Activated CD8-positive, alpha-beta T cell treated with anti-CD3 and anti-CD28 coated beads, Interleukin-2, amount 10 ng/mL, durations not matched to agents 7 days and 5 days (primary cell): ENCODE results near the gene SLFN5. TPM values are rescaled to one million over a fixed set of nuclear protein-coding genes. Genes with fewer than 3 reads are reported as not detected.
"Not testable (repeated sequence)": the region's sequence is repeated elsewhere in the genome, so short reads cannot be mapped to it uniquely, and the experiment has no call there.

Source experiments
- ATAC-seq: fragments of 150-1000 bp; cut with Tn5 transposase; one replicate; pipeline ENCODE4 v1.10.0; 2021; ENCODE audit warnings: moderate library complexity
- CTCF ChIA-PET: fragments of 350-600 bp; sonication (Branson Sonifier 250); formaldehyde crosslinking; loops from one replicate; lab custom pipeline; 2021; ENCODE audit warnings: antibody characterized with exemption; lab: Charles Lee
- POLR2A ChIA-PET: fragments of 350-600 bp; sonication (Branson Sonifier 250); formaldehyde crosslinking; loops from one replicate; lab custom pipeline; 2021; ENCODE audit warnings: antibody characterized with exemption; lab: Charles Lee
- DNase-seq: peaks from one replicate; pipeline ENCODE4 v3.0.0-alpha.2; 2020
- H3K27ac Mint-ChIP-seq: one replicate; pipeline ENCODE4 v1.8.0; 2021; ENCODE audit warnings: mild to moderate bottlenecking, mixed read lengths
- H3K27me3 Mint-ChIP-seq: one replicate; pipeline ENCODE4 v1.8.0; 2021; ENCODE audit warnings: low read depth, mixed read lengths
- H3K36me3 Mint-ChIP-seq: one replicate; pipeline ENCODE4 v1.8.0; 2021; ENCODE audit warnings: low read depth, mixed read lengths
- H3K4me1 Mint-ChIP-seq: one replicate; pipeline ENCODE4 v1.8.0; 2021; ENCODE audit warnings: low read depth, mixed read lengths
- H3K4me3 Mint-ChIP-seq: one replicate; pipeline ENCODE4 v1.8.0; 2021; ENCODE audit warnings: mild to moderate bottlenecking, mixed read lengths
- H3K9me3 Mint-ChIP-seq: one replicate; pipeline ENCODE4 v1.8.0; 2022; ENCODE audit warnings: mixed read lengths; ENCODE audit not compliant: insufficient read depth
- total RNA-seq, 2 experiments: library from RNA; stranded (reverse); gene quantifications; one replicate each; pipeline ENCODE4 v1.2.3, GENCODE V29; 2021

SLFN5 gene
- total RNA-seq, 2 experiments from 2014 or later, result 209 to 212 TPM

- no peak overlapping the region for H3K27ac Mint-ChIP-seq
- peaks cover 11% of the 10 kb centered on the region for H3K36me3 Mint-ChIP-seq
- H3K4me1 Mint-ChIP-seq, result peaks cover 41% of the 10 kb centered on the region
- no peaks in the 10 kb centered on the region for H3K27me3 Mint-ChIP-seq
- DNase-seq, result no peak
- peaks cover 14% of the 10 kb centered on the region for H3K9me3 Mint-ChIP-seq
- ChIA-PET POLR2A (no interaction called here), CTCF (interaction anchor here (1.0 kb wide), 1 partner anchor 21 kb away, joined by 3 read pairs; no protein-coding TSS in a partner anchor)
- no peak overlapping the region for H3K4me3 Mint-ChIP-seq
- ATAC-seq, result no peak
Observed at GRCh38 chr17:35287286-35287811, 44.5 kb downstream of the SLFN5 start.

- no peak for DNase-seq
- H3K27ac Mint-ChIP-seq, result peak overlapping the region; percentile 85
- peaks cover 41% of the 10 kb centered on the region for H3K4me1 Mint-ChIP-seq
- H3K27me3 Mint-ChIP-seq, result peaks cover 2% of the 10 kb centered on the region
- CTCF ChIA-PET, result interaction anchor here (1.0 to 1.3 kb wide), 2 partner anchors 24 to 37 kb away, joined by 3 to 4 read pairs; no protein-coding TSS in a partner anchor
- ATAC-seq, result peak; percentile 60
- H3K9me3 Mint-ChIP-seq, result peaks cover 14% of the 10 kb centered on the region
- H3K36me3 Mint-ChIP-seq, result peaks cover 11% of the 10 kb centered on the region
- H3K4me3 Mint-ChIP-seq, result peak overlapping the region; percentile 73
- POLR2A ChIA-PET, result interaction anchor here (0.5 kb wide), 1 partner anchor 288 kb away, joined by 3 read pairs; no protein-coding TSS in a partner anchor
Observed at GRCh38 chr17:35289222-35289621, 46.4 kb downstream of the SLFN5 start.

- ChIA-PET POLR2A (no interaction called here), CTCF (interaction anchor here (1.3 kb wide), 1 partner anchor 21 kb away, joined by 3 read pairs; no protein-coding TSS in a partner anchor)
- Mint-ChIP-seq H3K4me1 (peaks cover 28% of the 10 kb centered on the region), H3K27me3 (peaks cover 4% of the 10 kb centered on the region), H3K9me3 (peaks cover 24% of the 10 kb centered on the region), H3K36me3 (peaks cover 15% of the 10 kb centered on the region), H3K27ac (no peak overlapping the region), H3K4me3 (no peak overlapping the region)
- DNase-seq (no peak), ATAC-seq (no peak)
Observed at GRCh38 chr17:35291802-35292201, 48.9 kb downstream of the SLFN5 start.

GRCh38 chr17:35293151-35293847 lies 50.4 kb downstream of the SLFN5 start:
- Mint-ChIP-seq H3K27me3 (peaks cover 9% of the 10 kb centered on the region), H3K9me3 (peaks cover 28% of the 10 kb centered on the region), H3K4me1 (peaks cover 19% of the 10 kb centered on the region), H3K27ac (no peak overlapping the region), H3K36me3 (peaks cover 15% of the 10 kb centered on the region), H3K4me3 (no peak overlapping the region)
- no peak for ATAC-seq
- no peak for DNase-seq
- ChIA-PET CTCF (no interaction called here), POLR2A (no interaction called here)

- CTCF ChIA-PET, result no interaction called here
- no peak overlapping the region for H3K27ac Mint-ChIP-seq
Observed at GRCh38 chr17:35294756-35295155, 51.9 kb downstream of the SLFN5 start.

GRCh38 chr17:35295686-35296085 lies 52.8 kb downstream of the SLFN5 start:
- peaks cover 5% of the 10 kb centered on the region for H3K4me1 Mint-ChIP-seq
- ATAC-seq (no peak), DNase-seq (no peak)
- peaks cover 9% of the 10 kb centered on the region for H3K36me3 Mint-ChIP-seq
- peaks cover 10% of the 10 kb centered on the region for H3K27me3 Mint-ChIP-seq
- ChIA-PET CTCF (no interaction called here), POLR2A (no interaction called here)
- H3K4me3 Mint-ChIP-seq, result no peak overlapping the region
- no peak overlapping the region for H3K27ac Mint-ChIP-seq
- H3K9me3 Mint-ChIP-seq, result peaks cover 30% of the 10 kb centered on the region

More at GRCh38 chr17:35294756-35295155, 51.9 kb downstream of the SLFN5 start:
- Mint-ChIP-seq H3K9me3 (peaks cover 25% of the 10 kb centered on the region), H3K36me3 (peaks cover 9% of the 10 kb centered on the region), H3K27me3 (peaks cover 10% of the 10 kb centered on the region), H3K4me1 (peaks cover 10% of the 10 kb centered on the region), H3K4me3 (no peak overlapping the region)
- DNase-seq (no peak), ATAC-seq (no peak)
- POLR2A ChIA-PET, result no interaction called here

GRCh38 chr17:35297666-35298065 lies 54.8 kb downstream of the SLFN5 start:
- Mint-ChIP-seq H3K36me3 (peaks cover 14% of the 10 kb centered on the region), H3K4me1 (peaks cover 5% of the 10 kb centered on the region), H3K27ac (no peak overlapping the region), H3K27me3 (peaks cover 10% of the 10 kb centered on the region), H3K9me3 (peaks cover 41% of the 10 kb centered on the region), H3K4me3 (no peak overlapping the region)
- ChIA-PET POLR2A (no interaction called here), CTCF (interaction anchor here (4.5 kb wide), 1 partner anchor 15 kb away, joined by 24 read pairs; no protein-coding TSS in a partner anchor)
- ATAC-seq (no peak), DNase-seq (no peak)

- DNase-seq, result no peak
- Mint-ChIP-seq H3K36me3 (peaks cover 15% of the 10 kb centered on the region), H3K4me3 (no peak overlapping the region), H3K27me3 (peaks cover 10% of the 10 kb centered on the region), H3K4me1 (peaks cover 5% of the 10 kb centered on the region), H3K9me3 (peaks cover 44% of the 10 kb centered on the region), H3K27ac (no peak overlapping the region)
- no peak for ATAC-seq
- ChIA-PET CTCF (interaction anchor here (1.5 to 4.5 kb wide), 2 partner anchors 10 to 14 kb away, joined by 6 to 24 read pairs; no protein-coding TSS in a partner anchor), POLR2A (no interaction called here)
Observed at GRCh38 chr17:35298639-35299038, 55.8 kb downstream of the SLFN5 start.

GRCh38 chr17:35299135-35299534 lies 56.3 kb downstream of the SLFN5 start:
- CTCF ChIA-PET, result interaction anchor here (1.5 to 4.5 kb wide), 2 partner anchors 9 to 14 kb away, joined by 6 to 24 read pairs; no protein-coding TSS in a partner anchor

GRCh38 chr17:35309345-35309744 lies 66.5 kb downstream of the SLFN5 start:
- POLR2A ChIA-PET, DNase-seq, ATAC-seq, H3K27me3 Mint-ChIP-seq, H3K27ac Mint-ChIP-seq, H3K4me3 Mint-ChIP-seq: not testable (repeated sequence)
- Mint-ChIP-seq H3K36me3 (peaks cover 12% of the 10 kb centered on the region), H3K9me3 (peaks cover 14% of the 10 kb centered on the region), H3K4me1 (peaks cover 25% of the 10 kb centered on the region)
- CTCF ChIA-PET, result interaction anchor here (0.6 to 5.1 kb wide), 3 partner anchors 11 to 246 kb away, joined by 3 to 96 read pairs (median 6); partner anchors contain the start of gene SLFN12L

More at GRCh38 chr17:35299135-35299534, 56.3 kb downstream of the SLFN5 start:
- no peak overlapping the region for H3K4me3 Mint-ChIP-seq
- H3K27ac Mint-ChIP-seq, result no peak overlapping the region
- ATAC-seq (no peak), DNase-seq (no peak)
- H3K9me3 Mint-ChIP-seq, result peaks cover 49% of the 10 kb centered on the region
- H3K36me3 Mint-ChIP-seq, result peaks cover 20% of the 10 kb centered on the region
- H3K27me3 Mint-ChIP-seq, result peaks cover 9% of the 10 kb centered on the region
- POLR2A ChIA-PET, result no interaction called here
- peaks cover 5% of the 10 kb centered on the region for H3K4me1 Mint-ChIP-seq

GRCh38 chr17:35312346-35312745 lies 69.5 kb downstream of the SLFN5 start:
- Mint-ChIP-seq H3K4me1 (peaks cover 27% of the 10 kb centered on the region), H3K36me3 (peaks cover 10% of the 10 kb centered on the region), H3K27me3 (no peaks in the 10 kb centered on the region), H3K27ac (peak overlapping the region; percentile 3), H3K9me3 (peaks cover 9% of the 10 kb centered on the region), H3K4me3 (peak overlapping the region; percentile 8)
- no peak for ATAC-seq
- ChIA-PET POLR2A (interaction anchor here (0.8 to 2.7 kb wide), 10 partner anchors 33 to 274 kb away, joined by 3 to 31 read pairs (median 7); partner anchors contain the start of genes AP2B1, PEX12, SLFN11 and SLFN12L), CTCF (interaction anchor here (0.7 to 5.1 kb wide), 44 partner anchors 8 to 496 kb away, joined by 3 to 96 read pairs (median 6); partner anchors contain the start of genes PEX12, SLFN11, SLFN12L and SLFN13)
- DNase-seq, result no peak
